ENCODE measurements around the gene LCN9.

Gene LCN9

GRCh38 chr9:135673941-135674340 lies 10.8 kb downstream of the LCN9 start:
- DNase-seq = no peak

GRCh38 chr9:135674977-135675376 lies 11.9 kb downstream of the LCN9 start:
- DNase-seq = no peak

GRCh38 chr9:135676891-135677290 lies 13.8 kb downstream of the LCN9 start:
- no peak for DNase-seq

DNA sequence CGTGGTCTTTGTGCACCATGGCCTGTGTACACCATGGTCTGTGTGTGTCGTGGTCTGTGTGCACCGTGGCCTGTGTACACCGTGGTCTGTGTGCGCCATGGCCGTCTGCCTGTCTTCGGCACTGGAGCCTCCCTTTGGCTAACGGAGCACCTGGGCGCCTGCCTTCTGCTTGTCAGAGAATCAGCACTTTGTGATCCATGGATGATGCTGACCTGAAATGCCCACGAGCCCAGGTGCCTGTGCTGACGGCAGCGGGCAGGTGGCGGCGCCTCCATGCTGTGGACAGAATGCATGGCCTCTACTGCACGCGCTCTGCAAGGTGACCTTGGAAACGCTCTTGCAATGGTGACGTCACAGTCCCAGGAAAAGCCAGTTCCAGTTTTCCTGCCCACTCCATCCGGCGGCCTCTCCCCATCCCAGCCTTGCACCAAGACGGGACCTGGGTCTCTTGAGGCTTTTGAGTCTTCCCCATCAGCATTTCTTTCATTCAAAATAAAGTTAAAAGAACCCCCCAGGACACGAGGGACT lies 14.6 kb downstream of the LCN9 start:
- no peak for DNase-seq

DNA sequence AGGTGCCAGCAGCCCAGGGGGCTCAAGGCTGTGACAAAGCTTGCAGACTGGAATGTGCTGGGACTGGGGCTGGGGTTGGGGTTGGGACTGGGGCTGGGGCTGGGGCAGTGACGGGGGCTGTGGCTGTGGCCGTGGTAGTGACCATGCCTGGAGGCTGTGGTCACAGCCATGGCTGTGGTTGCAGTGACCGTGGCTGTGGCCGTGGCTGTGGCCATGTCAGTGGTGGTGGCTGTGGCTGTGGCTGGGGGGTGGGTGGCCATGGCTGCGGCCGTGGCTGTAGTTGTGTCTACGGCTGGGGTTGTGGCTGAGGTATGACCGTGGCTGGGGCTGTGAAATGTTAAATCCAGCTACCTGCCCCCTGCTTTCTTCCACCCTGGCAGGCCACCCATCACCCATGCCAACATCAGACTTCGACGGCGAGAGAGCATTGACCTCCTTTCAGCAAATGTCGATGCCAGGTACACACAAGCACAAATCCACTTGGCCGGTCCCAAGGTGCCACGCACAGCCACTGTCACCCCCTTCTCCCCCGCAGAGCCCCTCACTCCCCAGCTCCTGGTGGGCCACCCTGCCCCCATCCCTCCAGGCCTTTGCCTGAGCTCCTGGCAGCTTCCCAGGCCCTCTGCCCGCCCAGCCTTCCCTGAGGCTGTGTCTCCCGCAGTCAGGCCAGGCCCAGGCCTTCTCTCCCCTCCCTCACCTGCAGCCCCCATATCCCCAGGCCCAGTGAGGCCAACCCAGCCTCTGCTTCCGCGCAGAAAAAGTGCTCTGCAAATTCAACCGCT lies 15.3 kb downstream of the LCN9 start:
- DNase-seq = no peak

DNA sequence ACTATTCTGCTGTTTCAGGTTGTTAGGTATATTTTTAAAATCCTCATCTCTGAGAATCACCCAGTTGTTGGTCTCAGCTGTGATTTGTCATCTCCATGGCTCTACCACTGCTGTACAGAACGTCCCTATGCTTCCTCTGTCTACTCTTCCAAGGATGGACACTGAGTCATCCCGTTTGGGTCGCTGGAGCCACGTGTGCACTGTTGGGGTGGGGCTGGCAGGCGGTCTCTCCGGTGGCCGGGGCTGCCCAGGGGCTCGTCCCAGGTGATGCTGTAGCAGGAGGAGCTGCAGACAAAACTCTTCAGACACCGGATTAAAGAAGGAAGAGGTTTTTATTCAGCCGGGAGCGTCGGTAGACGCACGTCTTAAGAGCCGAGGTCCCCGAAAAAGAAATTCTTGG lies 16.9 kb downstream of the LCN9 start:
- no peak for DNase-seq

GRCh38 chr9:135681161-135681560 lies 18.1 kb downstream of the LCN9 start:
- no peak for DNase-seq

DNA sequence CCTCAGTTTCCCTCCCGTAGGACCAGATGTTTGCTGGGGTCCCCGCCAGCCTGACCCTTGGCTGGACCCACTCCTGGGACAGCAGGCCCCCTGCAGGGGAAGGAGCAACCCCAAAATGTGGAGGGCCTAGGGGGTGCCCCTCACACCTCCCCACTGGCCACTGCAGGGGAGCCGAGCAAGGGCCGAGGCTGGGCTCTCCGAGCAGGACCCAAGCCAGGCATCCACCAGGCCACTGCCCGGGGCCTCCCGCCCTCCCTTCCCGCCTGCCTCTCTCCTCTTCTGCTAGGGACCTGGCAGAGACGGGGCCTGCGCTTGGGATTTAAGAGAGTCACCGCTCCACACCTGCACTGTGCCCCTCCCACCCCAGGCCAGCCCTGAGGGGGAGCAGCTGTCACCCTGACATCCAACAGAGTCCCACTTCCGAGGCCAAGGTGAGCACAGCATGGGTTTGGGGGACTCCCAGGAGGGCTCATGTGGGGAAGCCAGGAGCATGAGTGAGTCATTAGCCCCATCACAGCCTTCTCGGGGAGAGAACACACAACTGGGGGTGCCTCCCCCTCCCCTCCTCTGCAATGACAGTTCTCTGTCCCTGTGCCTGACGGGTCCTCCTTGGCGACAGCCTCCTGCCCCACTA lies 20.4 kb downstream of the LCN9 start:
- no peak for DNase-seq

DNA sequence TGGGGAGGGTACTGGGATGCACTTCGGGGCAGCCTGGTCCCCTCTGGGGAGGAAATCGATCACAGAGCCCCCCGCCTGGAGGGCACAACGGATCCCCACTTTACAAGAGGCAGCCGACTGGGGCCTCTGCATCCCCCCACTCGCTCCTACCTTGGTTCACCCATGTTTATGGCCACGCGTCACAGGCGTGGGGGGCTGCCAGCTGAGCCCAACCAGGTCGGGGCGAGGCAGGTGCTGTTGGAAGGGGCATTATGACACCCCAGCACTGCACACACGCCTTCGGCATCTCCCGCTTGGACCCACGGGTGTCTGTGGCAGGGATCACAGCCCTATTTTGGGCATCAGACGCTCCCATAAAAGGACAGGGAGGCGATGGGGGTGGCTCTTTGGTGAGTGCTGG lies 21.6 kb downstream of the LCN9 start:
- no peak for DNase-seq

DNA sequence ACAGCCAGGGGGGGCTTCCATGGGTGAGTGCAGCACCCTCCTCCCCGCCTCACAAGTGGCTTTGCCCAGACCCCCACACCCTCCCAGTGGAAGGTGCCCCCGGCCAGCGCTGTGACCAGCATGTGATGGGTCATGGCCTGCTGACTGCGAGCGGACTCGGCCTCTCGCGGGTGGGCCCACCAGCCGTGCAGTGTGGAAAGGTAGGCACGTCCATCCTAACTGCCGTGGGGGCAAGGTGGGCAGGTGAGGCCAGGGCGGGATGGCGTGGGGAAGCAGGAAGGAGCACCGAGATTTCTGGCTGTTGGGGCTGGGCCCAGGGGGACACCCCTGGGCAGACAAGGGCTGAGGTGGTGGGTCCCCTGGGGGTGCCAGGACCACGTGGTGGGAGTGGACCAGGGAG lies 24.1 kb downstream of the LCN9 start:
- no peak for DNase-seq

DNA sequence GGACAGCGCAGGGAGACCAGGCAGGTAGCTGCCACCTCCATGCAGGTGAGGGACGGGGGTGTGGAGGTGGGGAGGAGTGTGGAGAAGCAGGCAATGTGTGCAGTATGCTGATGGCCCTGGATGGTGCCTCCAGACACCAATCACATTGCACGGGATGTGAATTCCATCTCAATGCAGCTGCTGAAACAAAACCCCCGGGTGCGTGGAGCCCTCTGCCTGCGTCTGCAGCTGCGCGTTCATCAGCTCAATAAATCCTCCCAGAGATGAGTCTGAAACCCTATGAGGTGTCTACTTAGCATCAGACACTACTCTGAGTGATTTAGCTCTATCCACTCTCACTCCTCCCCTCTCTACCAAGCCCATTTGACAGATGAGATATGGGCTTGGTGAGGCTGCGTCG lies 25.9 kb downstream of the LCN9 start:
- DNase-seq = no peak

DNA sequence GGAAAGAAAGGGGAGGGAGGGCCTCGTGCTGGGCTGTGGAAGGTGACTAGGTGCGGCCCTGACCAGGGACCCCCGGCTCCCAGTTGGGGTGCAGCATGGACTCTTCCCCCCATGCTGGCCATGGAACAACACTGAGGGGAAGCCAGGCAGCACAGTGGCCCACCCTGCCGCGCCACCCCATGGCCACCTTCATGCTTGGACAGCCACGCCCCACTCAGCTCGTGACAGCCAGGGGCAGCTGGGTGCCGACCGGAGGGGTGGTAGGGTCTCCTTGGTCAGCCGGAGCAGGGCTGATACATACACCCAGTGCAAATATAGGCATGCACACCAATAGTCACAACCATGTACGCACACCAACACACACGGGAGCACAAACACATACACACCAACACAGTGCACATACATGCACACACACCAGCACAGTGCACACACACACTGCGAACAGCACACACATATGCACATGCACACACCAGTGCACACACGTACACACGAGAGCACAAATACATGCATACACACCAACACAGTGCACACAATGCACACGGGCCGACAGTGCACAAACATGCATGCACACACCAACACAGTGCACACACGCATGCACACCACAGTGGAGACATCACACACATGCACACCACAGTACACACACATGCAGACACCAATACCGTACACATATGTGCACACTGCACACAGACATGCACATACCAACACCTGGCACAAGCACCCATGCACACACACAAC lies 27.9 kb downstream of the LCN9 start:
- DNase-seq = no peak

- no peak for DNase-seq
Observed at GRCh38 chr9:135692410-135692809, 29.3 kb downstream of the LCN9 start.

GRCh38 chr9:135693265-135693664 lies 30.2 kb downstream of the LCN9 start:
- DNase-seq = no peak

DNA sequence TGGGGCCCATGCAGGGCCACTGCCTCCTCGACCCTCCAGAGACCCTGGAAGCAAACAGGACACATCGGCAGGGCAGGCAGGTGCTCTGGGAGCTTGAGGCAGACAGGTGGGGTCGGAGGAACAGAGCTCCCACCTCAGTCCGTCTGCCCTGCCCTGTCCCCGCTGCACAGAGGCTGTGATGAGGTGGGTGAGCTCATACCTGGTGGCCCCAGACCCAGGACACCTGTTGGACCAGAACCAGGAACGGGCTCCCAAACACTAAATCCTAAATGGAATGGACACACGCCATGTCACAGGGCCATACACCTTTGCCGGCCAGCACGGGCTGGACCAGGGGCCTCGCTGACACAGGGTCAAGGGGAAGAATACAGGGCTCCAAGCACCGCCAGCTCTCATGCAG lies 30.7 kb downstream of the LCN9 start:
- DNase-seq = no peak

GRCh38 chr9:135694414-135694813 lies 31.3 kb downstream of the LCN9 start:
- DNase-seq = no peak

DNA sequence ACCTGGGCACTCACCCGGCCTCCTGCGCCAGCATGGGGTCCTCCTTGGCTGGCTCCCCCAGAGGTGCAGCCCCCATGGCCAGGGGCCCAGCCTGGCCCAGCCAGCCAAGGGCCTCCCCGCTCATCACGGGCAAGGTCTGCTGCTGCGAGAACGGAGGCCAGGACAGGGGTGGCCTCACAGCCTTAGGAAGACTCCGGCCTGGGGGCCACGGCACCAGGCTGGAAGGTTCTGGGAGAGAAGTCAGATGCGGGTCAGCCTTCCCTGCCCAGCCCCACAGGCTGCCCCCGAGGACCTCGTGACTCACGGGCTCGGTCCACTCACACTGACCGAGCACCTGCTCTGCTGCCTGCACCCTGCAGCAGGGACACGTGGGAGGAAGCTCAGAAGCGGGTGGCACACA lies 31.9 kb downstream of the LCN9 start:
- no peak for DNase-seq

DNA sequence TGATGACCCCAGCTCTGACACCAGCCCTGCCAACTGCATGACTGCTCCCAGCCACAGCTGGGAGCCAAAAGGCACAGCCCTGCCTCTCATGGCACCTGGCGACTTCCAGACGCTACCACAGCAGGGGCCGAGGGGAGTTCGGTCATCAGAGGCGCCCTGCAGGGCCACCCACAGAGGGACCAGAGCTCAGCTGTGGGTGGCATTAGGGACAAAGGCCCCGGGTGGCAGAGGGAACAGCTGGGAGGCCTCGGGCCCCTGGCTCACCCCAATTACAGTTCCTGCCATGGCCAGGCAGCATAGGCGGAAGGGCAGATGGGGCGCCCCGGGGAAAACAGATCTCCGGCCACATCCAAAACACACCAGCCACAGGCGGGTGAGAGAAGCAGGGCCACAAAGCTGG lies 32.5 kb downstream of the LCN9 start:
- no peak for DNase-seq

DNA sequence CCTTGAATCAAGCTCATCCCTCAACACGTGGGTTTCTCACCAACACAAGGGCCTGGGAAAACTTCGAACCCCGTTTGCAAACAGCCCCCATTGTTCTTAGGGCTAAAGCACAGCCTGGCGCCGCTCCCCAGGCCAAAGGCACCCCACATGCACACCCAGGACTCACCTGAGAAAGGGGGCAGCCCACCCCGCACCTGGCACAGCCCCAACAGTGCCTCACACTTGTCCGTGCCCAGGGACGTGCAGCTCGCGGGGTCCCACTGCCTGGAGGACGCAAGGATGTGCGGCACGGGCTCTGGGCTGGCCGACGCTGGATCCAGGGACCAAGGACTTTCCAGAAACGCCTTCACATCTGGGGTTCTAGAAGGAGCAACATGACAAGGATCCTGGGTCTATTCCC lies 33.3 kb downstream of the LCN9 start:
- no peak for DNase-seq

GRCh38 chr9:135697226-135697625 lies 34.1 kb downstream of the LCN9 start:
- DNase-seq = no peak

DNA sequence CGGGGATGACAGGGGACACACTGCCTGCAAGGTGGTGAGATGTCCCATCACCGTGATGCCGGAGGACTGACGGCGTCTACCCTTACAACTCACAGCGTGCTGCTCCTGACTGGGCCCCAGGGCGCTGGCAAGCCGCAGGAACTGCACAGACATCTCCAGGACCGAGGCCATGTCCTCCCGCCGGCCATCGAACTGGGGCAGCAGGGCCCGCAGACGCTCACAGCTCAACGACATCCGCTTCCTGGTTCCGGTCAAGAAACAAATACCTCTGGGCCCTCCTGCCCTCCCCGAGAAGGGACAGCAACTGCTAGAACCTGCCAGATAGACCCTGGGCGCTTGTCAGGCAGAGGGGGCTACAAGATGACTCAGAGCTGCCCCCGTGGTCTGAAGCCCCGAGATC lies 35.1 kb downstream of the LCN9 start:
- DNase-seq = no peak

GRCh38 chr9:135698767-135699166 lies 35.7 kb downstream of the LCN9 start:
- DNase-seq = no peak

DNA sequence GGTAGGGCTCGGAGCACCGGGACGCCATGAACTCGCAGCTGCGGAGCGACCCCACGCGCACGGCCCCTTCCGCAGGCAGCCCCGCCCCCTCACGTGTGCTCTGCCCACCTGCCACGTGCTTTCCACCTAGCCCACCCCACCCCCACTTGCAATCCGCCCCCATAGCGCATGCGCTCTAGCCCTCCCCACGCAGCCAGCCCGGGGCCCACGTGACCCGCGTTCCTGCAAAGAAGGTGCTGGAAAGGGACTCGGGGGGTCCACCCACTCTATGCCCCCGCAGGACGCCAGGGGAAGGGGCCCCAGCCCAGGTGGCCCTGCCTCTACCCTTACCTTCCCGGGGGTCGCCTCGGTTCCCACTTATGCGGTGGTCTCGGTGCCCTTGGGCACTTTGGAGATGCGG lies 36.3 kb downstream of the LCN9 start, which contains the start of gene SOHLH1:
SOHLH1 (minus strand) TSS at position 42 of the 400 bp plus-strand sequence; CDS start at position 28, 14 bp downstream.
- DNase-seq = no peak

- no peak for DNase-seq
Observed at GRCh38 chr9:135700525-135700924, 37.4 kb downstream of the LCN9 start.

Data from activated naive CD4-positive, alpha-beta T cell (primary cell).